Ovary (tissue), 3 donors: Measurements from ENCODE around the gene IL3RA.

Experiments
- CTCF ChIP-seq, 3 donors: fragments of 450-650 bp in 2 of 3; fragments of 200-600 bp in 1 of 3; IDR thresholded peaks; one replicate each; pipeline versions ENCODE4 v1.5.1 to v1.8.0; 2016 to 2022; ENCODE audit warnings: antibody characterized with exemption in 3 of 3, mild to moderate bottlenecking in 1 of 3
- POLR2A ChIP-seq: fragments of 450-650 bp; IDR thresholded peaks from one replicate; pipeline ENCODE4 v1.6.1; 2017; ENCODE audit warnings: antibody characterized with exemption, mild to moderate bottlenecking, moderate library complexity
- donor health status: DM: no; HTN: no; CAD: no.

DNA sequence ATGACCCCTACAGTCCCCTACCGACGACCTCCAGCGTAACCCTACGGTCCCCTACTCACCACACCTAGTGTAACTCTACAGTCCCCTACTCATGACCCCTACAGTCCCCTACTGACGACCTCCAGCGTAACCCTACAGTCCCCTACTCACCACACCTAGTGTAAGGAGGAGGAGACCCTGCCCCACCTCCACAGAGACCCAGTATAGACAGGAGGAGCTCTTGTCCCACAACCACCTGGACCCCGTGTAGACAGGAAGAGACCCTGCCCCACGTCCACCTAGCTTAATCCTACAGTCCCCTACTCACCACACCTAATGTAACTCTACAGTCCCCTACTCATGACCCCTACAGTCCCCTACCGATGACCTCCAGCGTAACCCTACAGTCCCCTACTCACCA, 41.0 kb upstream of the IL3RA start:
- no peak for TF ChIP-seq CTCF (IDR thresholded peaks at IDR 0.05)
- TF ChIP-seq POLR2A = no peak
